ENCODE results near the gene GGPS1. TPM values are rescaled to one million over a fixed set of nuclear protein-coding genes. Genes with fewer than 3 reads are reported as not detected.
"Not testable (repeated sequence)": the region's sequence is repeated elsewhere in the genome, so short reads cannot be mapped to it uniquely, and the experiment has no call there.

GGPS1 gene
- total RNA-seq = 10 to 100 TPM; 19.0 to 23.7 TPM

DNA sequence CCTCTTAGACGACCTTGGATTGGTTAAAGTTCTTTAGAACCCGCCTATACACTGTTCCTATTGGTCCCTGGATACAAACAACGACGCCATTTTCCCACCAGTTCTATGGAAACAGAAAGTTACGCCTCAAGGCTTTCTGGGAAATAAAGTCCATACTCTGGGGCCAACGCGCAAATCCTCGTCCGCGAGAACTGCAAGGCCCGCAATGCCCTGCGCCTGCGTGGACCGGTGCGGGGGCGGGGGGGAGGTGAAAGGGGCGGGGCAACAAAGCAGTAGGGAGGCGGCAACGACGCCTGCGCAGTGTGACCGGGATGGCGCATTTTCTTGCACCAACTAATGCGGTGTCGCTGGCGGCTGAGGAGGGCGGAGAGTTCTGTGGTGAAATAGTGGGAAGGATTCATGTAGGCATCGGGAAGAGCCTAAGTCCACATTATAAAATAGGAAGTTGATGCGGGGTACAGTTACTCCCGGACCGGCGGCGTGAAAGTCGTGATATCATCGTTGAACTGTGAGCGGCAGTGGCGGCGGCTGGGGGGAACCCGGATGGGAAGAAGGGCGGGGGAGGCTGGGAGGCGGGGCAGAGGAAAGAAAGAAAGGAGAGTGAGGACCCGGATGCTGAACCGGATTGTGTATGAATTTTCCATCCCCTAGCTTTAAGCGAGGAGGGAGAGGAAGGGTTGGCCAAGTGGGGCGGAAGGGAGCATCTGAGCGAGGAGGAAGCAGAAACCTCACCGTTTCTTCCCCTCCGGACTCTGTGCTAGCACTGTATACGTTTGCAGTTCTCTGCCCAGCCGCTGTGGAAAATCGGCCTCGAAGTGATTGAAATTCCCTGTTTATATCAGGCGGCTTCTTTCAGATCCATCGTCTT, at the start of gene GGPS1:
GGPS1 (plus strand) TSS at position 300 of the 868 bp plus-strand sequence. CDS start 6,695 bp downstream, outside the sequence.
- Mint-ChIP-seq H3K36me3 (peaks cover 11% of the 10 kb centered on the region), H3K4me3 (no peak within 1 kb of the TSS), H3K4me1 (ENCODE audit: low read depth in 2 of 2) (peaks cover 21 to 31% of the 10 kb centered on the region in 2 donors), H3K27me3 (no peaks in the 10 kb centered on the region), H3K9me3 (no peaks in the 10 kb centered on the region), H3K27ac (no peak within 1 kb of the TSS)
- DNase-seq (ENCODE audit: low spot score) (peak; percentile 98), ATAC-seq (peak; percentile 88 to 93)

DNA sequence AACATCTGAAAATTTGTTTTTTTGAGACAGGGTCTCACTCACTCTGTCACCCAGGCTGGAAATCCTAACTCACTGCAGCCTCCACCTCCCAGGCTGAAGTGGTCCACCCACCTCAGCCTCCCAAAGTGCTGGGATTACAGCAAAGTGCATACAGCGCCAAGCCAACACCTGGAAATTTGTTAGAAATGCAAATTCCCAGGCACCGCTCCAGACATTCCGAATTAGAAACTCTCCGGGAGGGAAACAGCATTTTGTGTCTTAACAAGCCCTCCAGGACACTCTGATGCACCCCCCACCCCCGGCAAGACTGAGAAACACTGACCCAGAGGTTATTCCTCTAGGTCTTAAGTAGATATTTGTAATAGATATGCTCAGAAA, 49.5 kb upstream of the GGPS1 start:
- ATAC-seq (no peak), DNase-seq (ENCODE audit: low spot score) (no peak)
- Mint-ChIP-seq H3K36me3 (no peaks in the 10 kb centered on the region), H3K4me3 (no peak overlapping the region), H3K27me3 (no peaks in the 10 kb centered on the region), H3K27ac (no peak overlapping the region), H3K4me1 (ENCODE audit: low read depth in 2 of 2) (peaks cover 34 to 46% of the 10 kb centered on the region in 2 donors), H3K9me3 (no peaks in the 10 kb centered on the region)

DNA sequence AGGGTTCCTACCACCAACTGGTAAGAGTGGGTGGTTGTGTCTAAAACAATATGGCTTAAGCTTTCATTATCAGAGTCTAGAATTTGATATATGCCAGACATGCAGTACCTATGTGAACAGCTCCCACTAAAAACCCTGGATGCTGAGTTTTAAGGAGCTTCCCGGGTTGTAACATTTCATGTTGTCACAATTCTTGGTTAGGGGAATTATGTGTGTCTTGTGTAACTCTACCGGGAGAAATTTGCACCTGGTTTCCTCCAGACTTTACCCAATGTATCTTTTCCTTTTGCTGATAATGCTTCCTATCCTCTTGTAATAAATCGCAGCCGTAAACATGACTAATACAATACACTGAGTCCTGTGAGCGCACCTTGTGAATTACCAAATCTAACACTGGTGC, 48.7 kb upstream of the GGPS1 start:
- H3K27me3 Mint-ChIP-seq = no peaks in the 10 kb centered on the region
- peaks cover 36 to 44% of the 10 kb centered on the region in 2 donors for H3K4me1 Mint-ChIP-seq (ENCODE audit: low read depth in 2 of 2)
- H3K4me3 Mint-ChIP-seq = no peak overlapping the region
- H3K36me3 Mint-ChIP-seq = no peaks in the 10 kb centered on the region
- no peak for ATAC-seq
- no peak overlapping the region for H3K27ac Mint-ChIP-seq
- H3K9me3 Mint-ChIP-seq = no peaks in the 10 kb centered on the region
- no peak for DNase-seq (ENCODE audit: low spot score)

DNA sequence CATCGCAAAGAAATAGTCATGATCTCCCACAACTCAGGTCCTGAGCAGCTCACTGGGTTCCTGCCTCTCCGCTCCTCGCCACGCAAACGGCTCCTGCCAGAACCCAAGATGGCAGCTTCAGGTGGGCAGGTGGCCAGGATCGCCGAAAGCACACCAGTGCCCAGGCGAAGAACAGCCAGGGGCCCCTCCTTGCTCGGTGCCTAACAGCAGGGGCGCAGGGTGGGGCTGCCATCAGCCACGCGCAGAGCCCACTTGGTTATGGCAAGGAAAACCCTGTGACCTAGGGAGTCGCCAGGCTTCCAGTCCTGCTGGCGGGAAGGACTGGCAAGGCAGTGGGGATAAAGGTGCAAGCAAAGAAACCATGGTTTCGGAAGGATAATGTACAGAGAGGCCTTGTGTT, 47.9 kb upstream of the GGPS1 start:
- Mint-ChIP-seq H3K4me3 (no peak overlapping the region), H3K4me1 (ENCODE audit: low read depth in 2 of 2) (peaks cover 34 to 45% of the 10 kb centered on the region in 2 donors), H3K36me3 (no peaks in the 10 kb centered on the region), H3K9me3 (no peaks in the 10 kb centered on the region), H3K27me3 (no peaks in the 10 kb centered on the region), H3K27ac (peak overlapping the region in 1 of 2 donors; percentile 35)
- DNase-seq (ENCODE audit: low spot score) (no peak), ATAC-seq (no peak)

DNA sequence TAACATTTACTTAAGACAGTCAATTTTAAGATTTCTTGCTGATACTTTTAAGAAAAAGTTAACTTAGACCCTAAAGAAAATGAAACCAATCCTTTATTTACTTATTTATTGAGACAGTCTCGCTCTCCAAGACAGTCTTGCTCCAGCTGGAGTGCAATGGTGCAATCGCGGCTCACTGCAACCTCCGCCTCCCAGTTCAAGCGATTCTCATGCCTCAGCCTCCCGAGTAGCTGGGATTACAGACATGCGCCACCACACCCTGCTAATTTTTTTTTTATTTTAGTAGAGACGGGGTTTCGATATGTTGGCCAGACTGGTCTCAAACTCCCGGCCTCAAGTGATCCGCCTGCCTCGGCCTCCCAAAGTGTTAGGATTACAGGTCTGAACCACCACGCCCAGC, 44.7 kb upstream of the GGPS1 start:
- H3K4me3 Mint-ChIP-seq; H3K9me3 Mint-ChIP-seq; H3K27ac Mint-ChIP-seq; H3K36me3 Mint-ChIP-seq; H3K27me3 Mint-ChIP-seq; DNase-seq (ENCODE audit: low spot score); ATAC-seq: not testable (repeated sequence)
- H3K4me1 Mint-ChIP-seq (ENCODE audit: low read depth in 2 of 2) = peaks cover 42 to 52% of the 10 kb centered on the region in 2 donors

DNA sequence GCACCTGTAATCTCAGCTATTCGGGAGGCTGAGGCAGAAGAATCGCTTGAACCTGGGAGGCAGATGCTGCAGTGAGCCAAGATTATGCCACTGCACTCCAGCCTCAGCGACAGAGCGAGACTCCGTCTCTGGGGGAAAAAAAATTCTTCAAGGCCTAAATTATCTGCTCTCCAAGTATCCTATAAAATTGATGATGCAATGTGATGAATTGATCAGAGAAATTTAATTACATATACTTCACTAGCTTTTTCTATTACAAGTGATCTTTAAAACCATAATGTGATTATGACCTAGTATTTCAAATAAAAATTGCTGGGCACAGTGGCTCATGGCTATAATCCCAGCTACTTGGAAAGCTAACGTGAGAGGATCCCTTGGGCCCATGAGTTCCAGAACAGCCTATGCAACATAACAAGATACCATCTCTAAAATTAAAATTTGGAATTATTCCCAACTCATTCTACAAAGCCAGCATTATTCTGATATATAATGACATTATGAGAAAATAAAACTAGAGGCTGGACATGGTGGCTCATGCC, 44.1 kb upstream of the GGPS1 start:
- ATAC-seq (no peak), DNase-seq (ENCODE audit: low spot score) (no peak)
- no peaks in the 10 kb centered on the region for H3K9me3 Mint-ChIP-seq
- H3K36me3 Mint-ChIP-seq = no peaks in the 10 kb centered on the region
- H3K4me1 Mint-ChIP-seq (ENCODE audit: low read depth in 2 of 2) = peaks cover 42 to 52% of the 10 kb centered on the region in 2 donors
- no peaks in the 10 kb centered on the region for H3K27me3 Mint-ChIP-seq
- no peak overlapping the region for H3K27ac Mint-ChIP-seq
- H3K4me3 Mint-ChIP-seq = no peak overlapping the region

DNA sequence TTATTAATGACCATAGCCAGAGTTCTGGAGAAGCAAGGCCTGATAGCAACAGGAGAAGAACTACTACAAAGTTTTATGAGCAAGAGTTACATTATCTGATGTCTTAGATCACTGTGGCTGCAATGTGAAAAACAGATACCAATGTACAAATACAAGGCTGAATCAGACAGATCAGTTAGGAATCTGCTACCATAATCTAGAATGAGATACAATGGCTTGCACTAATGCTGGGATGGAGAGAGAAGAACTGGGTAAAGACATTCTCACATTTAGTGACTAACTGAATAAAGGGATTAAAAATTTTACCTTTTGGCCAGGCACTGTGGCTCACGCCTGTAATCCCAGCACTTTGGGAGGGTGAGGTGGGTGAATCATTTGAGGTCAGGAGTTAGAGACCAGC, 41.7 kb upstream of the GGPS1 start:
- H3K27me3 Mint-ChIP-seq = no peaks in the 10 kb centered on the region
- no peaks in the 10 kb centered on the region for H3K36me3 Mint-ChIP-seq
- H3K27ac Mint-ChIP-seq = peak overlapping the region; percentile 0 to 3
- peak in 1 of 2 donors; percentile 41 for ATAC-seq
- no peak for DNase-seq (ENCODE audit: low spot score)
- H3K4me1 Mint-ChIP-seq (ENCODE audit: low read depth in 2 of 2) = peaks cover 34 to 40% of the 10 kb centered on the region in 2 donors
- H3K4me3 Mint-ChIP-seq = peak overlapping the region; percentile 1
- no peaks in the 10 kb centered on the region for H3K9me3 Mint-ChIP-seq

DNA sequence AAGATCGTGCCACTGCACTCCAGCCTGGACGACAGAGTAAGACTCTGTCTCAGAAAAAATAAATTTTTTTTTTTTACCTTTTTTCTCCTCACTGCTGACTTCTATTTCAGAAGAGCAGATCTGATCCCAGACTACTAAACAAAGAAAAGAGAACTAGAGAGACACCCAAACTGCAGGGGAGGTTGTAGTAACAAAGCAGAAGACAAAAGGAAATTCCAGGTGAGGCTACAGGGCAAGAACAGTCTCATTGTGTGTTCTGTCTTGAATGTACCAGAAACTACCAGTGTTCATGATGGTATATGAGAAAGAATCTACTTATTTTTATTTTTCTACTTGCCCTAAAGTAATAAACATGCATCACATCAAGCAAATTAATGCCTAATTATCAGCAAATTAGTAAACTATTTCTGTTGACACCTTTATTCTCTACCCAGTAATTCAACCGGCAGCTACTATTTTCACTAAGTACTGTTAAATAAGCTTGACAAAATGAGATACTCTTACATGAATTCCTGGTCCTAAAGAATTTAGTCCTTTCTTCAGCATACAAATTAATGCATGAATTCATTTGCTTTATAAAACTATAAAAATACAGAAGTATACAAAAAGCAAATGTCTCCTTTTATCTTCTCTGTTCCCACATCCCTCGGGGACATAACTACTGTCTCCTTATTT, 41.0 kb upstream of the GGPS1 start:
- ATAC-seq (no peak), DNase-seq (ENCODE audit: low spot score) (no peak)
- H3K9me3 Mint-ChIP-seq = no peaks in the 10 kb centered on the region
- H3K27ac Mint-ChIP-seq = peak overlapping the region in 1 of 2 donors; percentile 3
- H3K4me3 Mint-ChIP-seq = no peak overlapping the region
- peaks cover 36 to 42% of the 10 kb centered on the region in 2 donors for H3K4me1 Mint-ChIP-seq (ENCODE audit: low read depth in 2 of 2)
- no peaks in the 10 kb centered on the region for H3K27me3 Mint-ChIP-seq
- H3K36me3 Mint-ChIP-seq = no peaks in the 10 kb centered on the region

DNA sequence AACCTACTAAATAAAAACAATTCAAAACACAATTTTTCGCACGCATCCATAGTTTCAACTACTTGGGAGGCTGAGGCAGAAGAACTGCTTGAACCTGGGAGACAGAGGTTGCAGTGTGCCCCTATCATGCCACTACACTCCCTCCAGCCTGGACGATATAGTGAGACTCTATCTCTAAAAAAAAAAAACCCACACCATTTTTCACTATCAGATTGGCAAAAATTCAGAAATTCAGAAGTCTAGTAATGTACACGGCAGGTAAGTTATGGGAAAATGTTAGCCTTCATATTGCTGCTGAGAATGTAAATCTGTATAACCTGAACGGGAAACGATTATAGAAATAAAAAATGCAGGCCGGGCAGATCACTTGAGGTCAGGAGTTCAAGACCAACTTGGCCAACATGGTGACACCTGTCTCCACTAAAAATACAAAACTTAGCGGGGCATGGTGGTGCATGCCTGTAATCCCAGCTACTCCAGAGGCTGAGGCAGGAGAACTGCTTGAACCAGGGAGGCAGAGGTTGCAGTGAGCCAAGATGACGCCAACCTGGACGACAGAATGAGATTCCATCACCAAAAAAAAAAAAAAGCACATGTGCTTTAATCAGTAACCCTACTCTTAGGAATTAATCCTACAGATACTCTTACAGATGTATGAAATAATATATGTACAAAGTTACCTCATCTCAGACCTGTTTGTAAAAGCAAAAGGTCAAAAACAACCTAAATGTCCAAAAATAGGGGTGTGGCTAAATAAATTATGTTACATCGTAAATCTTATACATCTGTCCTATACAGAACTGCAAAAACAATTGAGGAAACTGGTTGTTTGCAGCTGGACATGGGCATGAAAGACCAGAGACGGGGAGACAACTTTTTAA, 38.3 kb upstream of the GGPS1 start:
- no peak for DNase-seq (ENCODE audit: low spot score)

DNA sequence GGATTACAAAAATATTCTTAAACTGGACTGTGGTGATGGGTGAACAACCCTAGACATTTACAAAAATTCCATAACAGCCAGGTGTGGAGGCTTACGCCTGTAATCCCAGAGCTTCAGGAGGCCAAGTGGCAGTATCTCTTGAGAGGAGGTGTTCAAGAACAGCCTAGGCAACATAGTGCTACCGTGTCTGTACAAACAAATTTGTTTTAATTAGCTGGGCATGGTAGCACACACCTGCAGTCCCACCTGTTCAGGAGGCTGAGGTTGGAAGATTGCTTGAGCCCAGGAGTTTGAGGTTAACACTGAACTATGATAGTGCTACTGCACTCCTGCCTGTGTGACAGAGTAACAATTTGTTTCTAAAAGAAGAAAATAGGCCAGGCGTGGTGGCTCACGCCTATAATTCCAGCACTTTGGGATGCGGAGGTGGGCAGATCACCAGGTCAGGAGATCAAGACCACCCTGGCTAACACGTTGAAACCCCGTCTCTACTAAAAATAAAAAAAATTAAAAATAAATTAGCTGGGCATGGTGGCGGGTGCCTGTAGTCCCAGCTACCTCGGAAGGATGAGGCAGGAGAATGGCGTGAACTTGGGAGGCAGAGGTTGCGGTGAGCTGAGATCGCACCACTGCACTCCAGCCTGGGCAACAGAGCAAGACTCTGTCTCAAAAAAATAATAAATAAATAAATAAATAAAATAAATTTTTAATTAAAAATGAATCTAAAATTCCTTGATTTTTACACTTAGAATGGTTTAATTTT, 37.4 kb upstream of the GGPS1 start:
- DNase-seq (ENCODE audit: low spot score) (no peak), ATAC-seq (no peak)
- Mint-ChIP-seq H3K27ac (no peak overlapping the region), H3K4me1 (ENCODE audit: low read depth in 2 of 2) (peaks cover 35 to 48% of the 10 kb centered on the region in 2 donors), H3K36me3 (no peaks in the 10 kb centered on the region), H3K27me3 (no peaks in the 10 kb centered on the region), H3K4me3 (no peak overlapping the region), H3K9me3 (peaks cover 3% of the 10 kb centered on the region)

More for the DNA sequence above, 38.3 kb upstream of the GGPS1 start:
- Mint-ChIP-seq H3K4me3 (no peak overlapping the region), H3K27me3 (no peaks in the 10 kb centered on the region), H3K4me1 (ENCODE audit: low read depth in 2 of 2) (peaks cover 38 to 51% of the 10 kb centered on the region in 2 donors), H3K9me3 (no peaks in the 10 kb centered on the region), H3K36me3 (no peaks in the 10 kb centered on the region), H3K27ac (no peak overlapping the region)
- ATAC-seq = no peak

DNA sequence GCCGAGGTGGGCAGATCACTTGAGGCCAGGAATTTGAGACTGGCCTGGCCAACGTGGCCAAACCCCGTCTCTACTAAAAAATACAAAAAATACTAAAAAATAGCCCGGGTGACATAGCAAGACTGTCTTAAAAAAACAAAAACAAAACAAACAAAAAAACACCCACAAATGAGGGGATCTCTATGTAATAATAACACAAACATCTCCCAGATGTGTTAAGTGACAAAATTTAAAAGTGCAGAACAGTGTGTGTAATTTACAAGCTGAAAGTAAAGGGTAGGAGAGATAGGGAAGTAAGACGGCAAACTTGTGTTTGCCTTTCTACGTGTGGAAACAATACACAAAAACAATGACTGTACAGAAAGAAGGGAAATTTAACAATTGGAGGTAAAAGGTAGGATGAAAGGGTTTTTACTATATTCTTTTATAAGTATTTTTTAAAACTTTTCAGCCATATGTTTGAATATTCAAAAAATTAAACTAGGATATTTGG, 36.7 kb upstream of the GGPS1 start:
- ATAC-seq (no peak), DNase-seq (ENCODE audit: low spot score) (no peak)
- Mint-ChIP-seq H3K4me1 (ENCODE audit: low read depth in 2 of 2) (peaks cover 28 to 43% of the 10 kb centered on the region in 2 donors), H3K27me3 (no peaks in the 10 kb centered on the region), H3K4me3 (no peak overlapping the region), H3K9me3 (peaks cover 3% of the 10 kb centered on the region), H3K36me3 (no peaks in the 10 kb centered on the region), H3K27ac (no peak overlapping the region)

DNA sequence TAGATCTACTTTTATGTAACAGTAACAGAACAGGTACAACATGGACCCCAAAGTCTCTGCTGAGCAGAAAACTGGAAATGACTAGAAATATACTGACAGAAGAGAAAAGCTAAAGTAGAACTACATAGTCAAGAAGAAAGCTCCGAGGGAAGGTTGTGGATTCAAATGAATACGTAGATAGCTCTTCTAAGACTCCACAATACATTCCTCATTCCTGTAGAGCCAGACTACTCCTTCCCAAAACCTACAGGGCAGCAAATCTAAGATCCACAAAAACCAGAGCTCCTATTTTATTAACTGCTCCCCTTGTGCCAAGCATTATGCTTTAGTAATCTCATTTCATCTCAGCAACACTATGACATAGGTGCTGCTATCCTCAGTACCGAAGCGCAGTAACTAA, 35.6 kb upstream of the GGPS1 start:
- Mint-ChIP-seq H3K4me1 (ENCODE audit: low read depth in 2 of 2) (peaks cover 31 to 43% of the 10 kb centered on the region in 2 donors), H3K4me3 (no peak overlapping the region), H3K36me3 (no peaks in the 10 kb centered on the region), H3K27ac (no peak overlapping the region), H3K27me3 (no peaks in the 10 kb centered on the region), H3K9me3 (peaks cover 3% of the 10 kb centered on the region)
- ATAC-seq (no peak), DNase-seq (ENCODE audit: low spot score) (no peak)
